ENCODE data around the gene STK17A. TPM values are rescaled to one million over a fixed set of nuclear protein-coding genes. Genes with fewer than 3 reads are reported as not detected.
"Not testable (repeated sequence)": the region's sequence is repeated elsewhere in the genome, so short reads cannot be mapped to it uniquely, and the experiment has no call there.

Gene STK17A
- total and polyA plus RNA-seq, 4 donors: 11.7 to 34.7 (median 22.0) TPM

DNA sequence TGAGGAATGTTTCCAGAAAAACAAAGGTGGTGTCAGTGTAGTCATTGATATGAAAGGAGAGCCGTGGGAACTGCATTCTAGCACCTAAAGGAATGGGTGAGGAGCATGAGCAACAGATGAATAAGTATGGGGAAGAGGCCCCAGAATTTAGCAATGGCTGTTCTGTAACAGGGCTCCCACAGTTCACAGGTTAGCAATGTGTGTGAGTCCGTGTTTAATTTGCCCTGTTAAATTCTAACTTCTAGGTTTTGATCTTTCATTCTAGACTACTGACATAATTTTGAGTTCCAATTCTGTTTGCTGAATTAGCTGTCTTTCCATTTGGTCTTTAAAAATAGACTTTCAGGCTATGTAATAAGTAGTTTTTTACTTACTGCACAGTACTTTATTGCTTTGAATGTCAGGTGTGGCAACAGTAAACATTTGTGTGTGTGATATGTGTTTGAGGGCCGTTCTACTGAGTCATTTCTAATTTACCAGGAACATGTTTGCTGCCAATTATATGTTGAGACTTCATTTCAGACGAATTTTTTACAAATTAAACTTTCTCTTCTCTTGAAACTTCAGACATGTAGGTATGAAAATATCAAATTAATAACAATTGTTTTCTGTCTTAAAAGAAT, 8.8 kb downstream of the STK17A start:
- Histone ChIP-seq H3K9ac (ENCODE audit: insufficient read depth in 1 of 2, low read length in 2 of 2) (no peak overlapping the region), H3K36me3 (ENCODE audit: control insufficient read depth in 4 of 4, insufficient read depth in 4 of 4, low read length in 4 of 4) (no peaks in the 10 kb centered on the region), H3K27ac (ENCODE audit: low read depth in 1 of 2, low read length in 1 of 2) (no peak overlapping the region), H3K4me1 (ENCODE audit: control insufficient read depth in 5 of 5, insufficient read depth in 5 of 5, low read length in 5 of 5) (peaks cover 0 to 6% (median 0%) of the 10 kb centered on the region in 5 donors), H3K9me3 (ENCODE audit: control insufficient read depth in 4 of 4, insufficient read depth in 3 of 4, low read length in 3 of 4) (no peaks in the 10 kb centered on the region), H3K27me3 (ENCODE audit: control insufficient read depth in 3 of 3, insufficient read depth in 3 of 3, low read length in 2 of 3) (no peaks in the 10 kb centered on the region), H3K4me3 (no peak overlapping the region)
- ATAC-seq (ENCODE audit: insufficient read depth, low FRiP score) (no peak), DNase-seq (no peak)
- 40 to 46% methylated on average over 4 of the region's 4 CpGs for WGBS, 2 donors
- TF ChIP-seq, protein P1, sequence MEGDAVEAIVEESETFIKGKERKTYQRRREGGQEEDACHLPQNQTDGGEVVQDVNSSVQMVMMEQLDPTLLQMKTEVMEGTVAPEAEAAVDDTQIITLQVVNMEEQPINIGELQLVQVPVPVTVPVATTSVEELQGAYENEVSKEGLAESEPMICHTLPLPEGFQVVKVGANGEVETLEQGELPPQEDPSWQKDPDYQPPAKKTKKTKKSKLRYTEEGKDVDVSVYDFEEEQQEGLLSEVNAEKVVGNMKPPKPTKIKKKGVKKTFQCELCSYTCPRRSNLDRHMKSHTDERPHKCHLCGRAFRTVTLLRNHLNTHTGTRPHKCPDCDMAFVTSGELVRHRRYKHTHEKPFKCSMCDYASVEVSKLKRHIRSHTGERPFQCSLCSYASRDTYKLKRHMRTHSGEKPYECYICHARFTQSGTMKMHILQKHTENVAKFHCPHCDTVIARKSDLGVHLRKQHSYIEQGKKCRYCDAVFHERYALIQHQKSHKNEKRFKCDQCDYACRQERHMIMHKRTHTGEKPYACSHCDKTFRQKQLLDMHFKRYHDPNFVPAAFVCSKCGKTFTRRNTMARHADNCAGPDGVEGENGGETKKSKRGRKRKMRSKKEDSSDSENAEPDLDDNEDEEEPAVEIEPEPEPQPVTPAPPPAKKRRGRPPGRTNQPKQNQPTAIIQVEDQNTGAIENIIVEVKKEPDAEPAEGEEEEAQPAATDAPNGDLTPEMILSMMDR (IDR thresholded peaks at IDR 0.05; ENCODE audit: control extremely low read depth, extremely low read depth): no peak

DNA sequence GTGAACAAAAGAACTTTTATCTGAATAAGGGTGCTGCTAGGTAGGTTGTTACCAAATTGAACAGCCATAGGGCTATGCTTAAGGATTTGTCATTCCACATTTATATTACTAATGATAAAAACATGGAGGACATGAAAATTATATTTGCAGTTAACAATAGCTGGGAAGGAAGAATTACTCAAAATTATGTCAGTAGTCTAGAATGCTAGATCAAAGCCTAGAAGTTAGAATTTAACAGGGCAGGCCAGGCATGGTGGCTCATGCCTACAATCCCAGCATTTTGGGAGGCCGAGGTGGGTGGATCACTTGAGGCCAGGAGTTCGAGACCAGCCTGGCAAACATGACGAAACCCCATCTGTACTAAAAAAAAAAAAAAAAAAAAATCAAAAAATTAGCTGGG, 9.4 kb downstream of the STK17A start:
- Histone ChIP-seq H3K9ac (ENCODE audit: insufficient read depth in 1 of 2, low read length in 2 of 2) (no peak overlapping the region), H3K4me3 (no peak overlapping the region), H3K27me3 (ENCODE audit: control insufficient read depth in 3 of 3, insufficient read depth in 3 of 3, low read length in 2 of 3) (no peaks in the 10 kb centered on the region), H3K9me3 (ENCODE audit: control insufficient read depth in 4 of 4, insufficient read depth in 3 of 4, low read length in 3 of 4) (no peaks in the 10 kb centered on the region), H3K27ac (ENCODE audit: low read depth in 1 of 2, low read length in 1 of 2) (no peak overlapping the region), H3K36me3 (ENCODE audit: control insufficient read depth in 4 of 4, insufficient read depth in 4 of 4, low read length in 4 of 4) (peaks cover 0 to 2% (median under 1%) of the 10 kb centered on the region in 4 donors), H3K4me1 (ENCODE audit: control insufficient read depth in 5 of 5, insufficient read depth in 5 of 5, low read length in 5 of 5) (peaks cover 0 to 6% (median 0%) of the 10 kb centered on the region in 5 donors)
- TF ChIP-seq, protein P1 (IDR thresholded peaks at IDR 0.05; ENCODE audit: control extremely low read depth, extremely low read depth): no peak
- no peak for ATAC-seq (ENCODE audit: insufficient read depth, low FRiP score)
- WGBS, 2 donors: 93 to 97% methylated on average over 3 of the region's 3 CpGs
- DNase-seq: no peak

DNA sequence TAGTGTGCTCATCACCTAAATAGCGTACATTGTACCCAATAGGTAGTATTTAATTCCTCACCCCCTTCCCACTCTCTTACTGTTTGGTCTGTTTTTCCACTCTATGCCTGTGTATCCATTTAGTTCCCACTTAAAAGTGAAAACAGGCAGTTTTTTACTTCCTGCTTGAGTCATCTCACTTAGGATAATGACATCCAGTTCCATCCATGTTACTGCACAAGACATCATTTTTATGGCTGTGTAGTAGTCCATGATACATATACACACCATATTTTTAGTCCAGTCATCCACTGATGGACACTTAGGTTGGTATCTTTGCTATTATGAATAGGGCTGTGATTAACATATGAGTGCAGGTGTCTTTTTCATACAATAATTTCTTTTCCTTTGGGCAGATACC, 10.1 kb downstream of the STK17A start:
- TF ChIP-seq, protein P1 (IDR thresholded peaks at IDR 0.05; ENCODE audit: control extremely low read depth, extremely low read depth): no peak
- H3K4me3 ChIP-seq: no peak overlapping the region
- peaks cover 0 to 6% (median 0%) of the 10 kb centered on the region in 5 donors for H3K4me1 ChIP-seq (ENCODE audit: control insufficient read depth in 5 of 5, insufficient read depth in 5 of 5, low read length in 5 of 5)
- H3K9me3 ChIP-seq (ENCODE audit: control insufficient read depth in 4 of 4, insufficient read depth in 3 of 4, low read length in 3 of 4): no peaks in the 10 kb centered on the region
- WGBS, 2 donors: 96 to 100% methylated on average over 1 of the region's 1 CpG
- no peak for DNase-seq
- H3K36me3 ChIP-seq (ENCODE audit: control insufficient read depth in 4 of 4, insufficient read depth in 4 of 4, low read length in 4 of 4): peaks cover 0 to 4% (median 1%) of the 10 kb centered on the region in 4 donors
- no peaks in the 10 kb centered on the region for H3K27me3 ChIP-seq (ENCODE audit: control insufficient read depth in 3 of 3, insufficient read depth in 3 of 3, low read length in 2 of 3)
- ATAC-seq (ENCODE audit: insufficient read depth, low FRiP score): no peak
- no peak overlapping the region for H3K27ac ChIP-seq (ENCODE audit: low read depth in 1 of 2, low read length in 1 of 2)
- no peak overlapping the region for H3K9ac ChIP-seq (ENCODE audit: insufficient read depth in 1 of 2, low read length in 2 of 2)

DNA sequence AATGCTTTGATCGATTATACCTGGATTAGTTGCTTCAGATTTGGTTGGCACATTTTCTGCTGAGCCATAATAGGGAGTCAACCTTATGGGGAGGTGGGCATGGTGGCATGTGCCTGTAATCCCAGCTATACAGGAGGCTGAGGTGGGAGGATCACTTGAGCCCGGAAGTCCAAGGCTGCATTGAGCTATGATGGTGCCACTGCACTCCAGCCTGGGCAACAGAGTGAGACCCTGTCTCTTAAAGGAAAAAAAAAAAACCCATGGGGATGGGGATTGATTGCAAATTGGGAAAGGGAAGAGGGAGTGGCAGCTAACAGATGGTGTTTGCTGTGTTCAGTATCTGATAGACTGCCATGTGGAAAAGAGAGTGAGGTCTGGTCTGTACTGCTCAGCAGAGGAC, 11.1 kb downstream of the STK17A start:
- peaks cover 0 to 6% (median 0%) of the 10 kb centered on the region in 5 donors for H3K4me1 ChIP-seq (ENCODE audit: control insufficient read depth in 5 of 5, insufficient read depth in 5 of 5, low read length in 5 of 5)
- H3K9me3 ChIP-seq (ENCODE audit: control insufficient read depth in 4 of 4, insufficient read depth in 3 of 4, low read length in 3 of 4): no peaks in the 10 kb centered on the region
- 83 to 89% methylated on average over 2 of the region's 2 CpGs for WGBS, 2 donors
- no peaks in the 10 kb centered on the region for H3K27me3 ChIP-seq (ENCODE audit: control insufficient read depth in 3 of 3, insufficient read depth in 3 of 3, low read length in 2 of 3)
- H3K36me3 ChIP-seq (ENCODE audit: control insufficient read depth in 4 of 4, insufficient read depth in 4 of 4, low read length in 4 of 4): peaks cover 0 to 8% (median 2%) of the 10 kb centered on the region in 4 donors
- no peak overlapping the region for H3K4me3 ChIP-seq
- DNase-seq: no peak
- no peak overlapping the region for H3K27ac ChIP-seq (ENCODE audit: low read depth in 1 of 2, low read length in 1 of 2)
- TF ChIP-seq, protein P1 (IDR thresholded peaks at IDR 0.05; ENCODE audit: control extremely low read depth, extremely low read depth): no peak
- no peak for ATAC-seq (ENCODE audit: insufficient read depth, low FRiP score)
- H3K9ac ChIP-seq (ENCODE audit: insufficient read depth in 1 of 2, low read length in 2 of 2): no peak overlapping the region

DNA sequence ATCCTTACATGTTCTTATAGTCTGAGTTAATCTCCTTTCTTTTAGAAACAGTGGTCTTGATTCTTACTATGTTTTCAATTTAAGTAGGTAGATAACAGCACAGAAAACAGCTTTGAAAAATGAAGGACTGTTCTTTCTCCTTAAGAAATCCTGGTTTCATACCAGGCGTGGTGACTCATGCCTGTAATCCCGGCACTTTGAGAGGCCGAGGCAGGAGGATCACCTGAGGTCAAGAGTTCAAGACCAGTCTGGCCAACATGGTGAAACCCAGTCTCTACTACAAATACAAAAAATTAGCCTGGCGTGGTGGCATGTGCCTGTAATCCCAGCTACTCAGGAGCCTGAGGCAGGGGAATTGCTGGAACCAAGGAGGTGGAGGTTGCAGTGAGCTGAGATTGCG, 13.5 kb downstream of the STK17A start:
- not testable (repeated sequence) for H3K4me1 ChIP-seq (ENCODE audit: control insufficient read depth in 5 of 5, insufficient read depth in 5 of 5, low read length in 5 of 5); H3K9me3 ChIP-seq (ENCODE audit: control insufficient read depth in 4 of 4, insufficient read depth in 3 of 4, low read length in 3 of 4); H3K4me3 ChIP-seq; H3K27ac ChIP-seq (ENCODE audit: low read depth in 1 of 2, low read length in 1 of 2); H3K9ac ChIP-seq (ENCODE audit: insufficient read depth in 1 of 2, low read length in 2 of 2); ATAC-seq (ENCODE audit: insufficient read depth, low FRiP score); H3K27me3 ChIP-seq (ENCODE audit: control insufficient read depth in 3 of 3, insufficient read depth in 3 of 3, low read length in 2 of 3); DNase-seq
- peaks cover 0 to 13% (median 6%) of the 10 kb centered on the region in 4 donors for H3K36me3 ChIP-seq (ENCODE audit: control insufficient read depth in 4 of 4, insufficient read depth in 4 of 4, low read length in 4 of 4)
- 84 to 88% methylated on average over 5 of the region's 5 CpGs for WGBS, 2 donors
